Muscle of arm (tissue), 12 donors: Measurements from ENCODE around the gene CELSR3. TPM values are rescaled to one million over a fixed set of nuclear protein-coding genes. Genes with fewer than 3 reads are reported as not detected.
A peak's percentile ranks its signal among the peaks of the same experiment; 100 is the strongest.

Experiments used
- DNase-seq: peaks from one replicate; pipeline ENCODE4 v3.0.0-alpha.2; 2013
- polyA plus RNA-seq, 12 donors: library from polyadenylated mRNA; unstranded; fragments of 120-200 nt; gene quantifications; one replicate each; pipeline ENCODE4 v1.2.1, GENCODE V29; 2013; ENCODE audit not compliant: insufficient read length in 12 of 12

CELSR3 gene
- polyA plus RNA-seq, 12 donors: 0.26 to 8.9 (median 0.54) TPM; not detected in 1

DNA sequence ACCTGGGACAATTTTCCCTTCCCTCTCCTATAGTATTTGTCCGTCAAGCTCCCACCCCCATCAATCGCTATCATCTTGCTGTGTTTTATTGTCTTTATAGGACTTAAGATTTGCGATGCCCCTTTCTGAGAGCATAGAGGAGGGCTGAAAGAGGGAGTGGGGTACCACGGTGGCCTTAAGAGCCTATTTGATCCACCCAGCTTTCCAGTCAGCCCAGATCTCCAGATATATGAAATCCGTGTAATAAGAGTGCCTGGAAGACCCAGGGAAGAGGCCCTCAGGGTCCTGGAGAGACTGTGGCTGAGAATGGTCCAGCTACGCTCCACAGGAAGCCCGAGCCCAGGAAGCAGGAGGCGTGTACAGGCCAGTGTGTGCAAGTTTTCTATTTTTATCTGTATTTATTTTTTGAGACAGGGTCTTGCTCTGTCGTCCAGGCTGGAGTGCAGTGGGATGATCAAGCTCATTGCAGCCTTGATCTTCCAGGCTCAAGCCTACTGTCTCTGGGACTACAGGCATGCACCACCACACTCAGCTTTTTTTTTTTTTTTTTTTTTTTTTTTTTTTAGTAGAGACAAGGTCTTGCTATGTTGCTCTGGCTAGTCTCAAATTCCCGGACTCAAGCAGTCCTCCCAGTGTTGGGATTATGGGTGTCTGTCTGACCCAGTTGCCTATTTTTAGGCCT, 24.0 kb upstream of the CELSR3 start:
- DNase-seq: no peak

DNA sequence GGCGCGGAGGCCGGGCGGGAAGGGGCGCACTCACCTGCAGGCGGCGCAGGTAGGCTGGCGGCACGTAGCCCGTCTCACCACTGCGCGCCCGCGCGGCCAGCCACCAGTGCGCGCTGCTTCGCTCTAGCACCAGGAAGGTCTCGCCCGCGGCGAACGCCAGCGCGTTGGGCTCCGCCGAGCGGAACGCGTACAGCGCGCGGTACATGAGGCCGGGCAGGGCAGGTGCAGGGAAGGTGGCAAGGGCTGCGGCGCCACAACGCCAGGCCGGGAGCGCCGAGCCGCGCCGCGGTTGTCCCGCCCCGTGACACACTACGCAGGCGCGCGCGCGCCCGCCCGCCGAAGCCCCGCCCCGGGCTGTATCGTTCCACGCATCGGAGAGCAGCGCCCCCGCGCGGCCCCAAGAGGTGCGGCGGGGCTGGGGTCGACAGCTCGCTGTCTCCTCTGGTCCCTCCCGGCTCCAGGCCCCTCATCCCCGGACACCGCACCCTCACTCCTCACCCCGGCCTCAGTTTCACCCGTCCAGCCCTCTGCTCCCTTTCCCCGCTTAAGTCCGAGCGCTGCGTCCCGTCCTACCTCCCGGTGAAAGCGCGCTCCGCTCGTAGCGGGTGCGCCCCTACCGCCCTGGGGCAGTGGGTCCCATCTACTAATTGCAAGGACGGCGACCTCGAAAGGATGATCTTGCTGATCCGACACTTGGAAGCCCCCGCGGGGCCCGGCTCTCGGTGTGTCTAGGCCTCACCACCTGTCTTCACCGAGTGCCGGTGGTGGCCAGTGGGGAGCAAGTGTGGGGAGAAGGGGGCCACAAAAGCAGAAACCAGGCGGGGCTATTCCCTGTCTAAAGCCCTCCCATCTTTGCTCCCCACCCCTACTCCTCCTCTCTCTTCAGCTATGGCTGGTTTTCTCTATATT, 23.2 kb upstream of the CELSR3 start, which contains the start of gene NCKIPSD:
Gene NCKIPSD, minus strand, starts transcription at position 313 of the 909 bp plus-strand sequence. Its CDS starts 108 bp downstream, at position 205.
- peak; percentile 90 for DNase-seq

DNA sequence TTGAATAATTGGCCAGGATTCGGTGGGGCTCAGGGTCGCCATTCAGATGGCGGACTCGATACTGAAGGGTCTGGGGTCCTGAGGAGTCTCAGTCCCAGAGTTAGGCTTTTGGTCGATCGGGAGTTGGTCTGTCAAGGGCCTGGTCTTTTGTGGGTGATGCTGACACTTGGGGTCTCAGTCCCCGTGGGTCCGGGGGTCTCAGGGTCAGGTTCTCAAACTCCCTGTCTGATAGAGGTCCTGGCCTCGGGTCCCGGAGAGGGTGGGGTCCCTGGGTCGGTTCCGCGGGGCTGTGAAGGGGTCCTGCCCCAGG, 22.6 kb upstream of the CELSR3 start:
- no peak for DNase-seq

DNA sequence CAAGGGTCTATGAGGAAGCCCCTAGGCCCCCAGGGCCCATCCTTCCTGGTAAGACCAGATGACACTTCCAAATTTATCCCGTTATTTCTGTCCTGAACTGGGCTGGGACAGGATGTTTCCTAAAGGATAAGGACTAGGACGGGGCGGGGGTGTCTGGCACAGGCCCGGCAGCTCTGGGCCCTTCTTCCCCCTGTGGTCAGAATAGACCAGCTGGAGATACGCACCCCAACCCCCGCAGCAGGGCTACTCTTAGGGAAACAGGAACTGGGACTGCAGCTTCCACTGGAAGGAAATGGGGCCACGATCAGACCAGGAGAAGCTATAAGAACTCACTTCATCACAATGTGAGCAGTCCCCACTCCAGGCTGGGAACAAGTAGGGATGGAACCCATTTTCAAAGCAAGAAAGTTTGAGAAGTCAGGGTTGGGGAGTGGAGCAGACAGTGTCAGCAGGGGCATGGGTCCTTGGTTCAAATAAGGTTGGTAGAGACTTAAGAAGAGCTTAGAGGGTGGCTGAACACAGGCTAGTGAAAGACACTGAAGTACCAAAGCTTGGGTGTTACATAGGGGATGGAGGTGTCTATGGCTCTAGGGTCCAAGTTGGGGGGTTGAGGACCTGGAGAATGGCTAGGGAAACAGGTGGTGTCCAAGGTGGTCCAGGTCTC, 21.9 kb upstream of the CELSR3 start:
- no peak for DNase-seq

DNA sequence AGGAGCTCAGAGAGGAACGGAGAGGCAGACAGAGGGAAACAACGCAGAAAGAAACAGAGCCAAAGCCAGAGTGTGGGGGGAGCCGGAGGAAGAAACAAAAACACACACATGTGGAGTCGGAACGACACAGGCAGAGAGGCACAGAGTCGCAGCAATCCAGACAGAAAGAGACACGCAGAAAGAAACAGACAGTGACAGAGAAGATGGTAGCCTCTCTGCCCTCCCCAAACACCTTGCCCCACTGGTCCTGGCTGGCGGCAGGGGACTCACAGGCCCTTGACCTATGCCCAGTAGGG, 21.3 kb upstream of the CELSR3 start:
- no peak for DNase-seq

DNA sequence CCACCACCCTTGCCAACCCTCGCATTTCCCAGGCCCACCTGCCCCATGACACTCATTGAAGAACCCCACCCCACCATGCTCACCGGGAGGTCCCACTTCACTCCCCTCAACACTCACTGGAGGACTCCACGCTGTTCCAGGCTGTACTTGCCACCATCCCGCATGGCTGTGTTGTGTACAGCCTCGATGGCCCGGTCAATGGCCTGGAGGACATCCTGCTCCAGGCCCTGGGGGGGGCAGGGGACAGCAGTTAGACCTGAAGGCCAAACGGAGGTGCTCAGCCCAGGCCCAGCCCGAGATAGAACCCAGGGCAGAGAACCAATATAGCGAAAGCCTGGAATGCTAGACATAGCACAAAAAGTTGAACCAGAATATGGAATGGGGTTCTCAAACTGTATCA, 20.1 kb upstream of the CELSR3 start:
- no peak for DNase-seq

DNA sequence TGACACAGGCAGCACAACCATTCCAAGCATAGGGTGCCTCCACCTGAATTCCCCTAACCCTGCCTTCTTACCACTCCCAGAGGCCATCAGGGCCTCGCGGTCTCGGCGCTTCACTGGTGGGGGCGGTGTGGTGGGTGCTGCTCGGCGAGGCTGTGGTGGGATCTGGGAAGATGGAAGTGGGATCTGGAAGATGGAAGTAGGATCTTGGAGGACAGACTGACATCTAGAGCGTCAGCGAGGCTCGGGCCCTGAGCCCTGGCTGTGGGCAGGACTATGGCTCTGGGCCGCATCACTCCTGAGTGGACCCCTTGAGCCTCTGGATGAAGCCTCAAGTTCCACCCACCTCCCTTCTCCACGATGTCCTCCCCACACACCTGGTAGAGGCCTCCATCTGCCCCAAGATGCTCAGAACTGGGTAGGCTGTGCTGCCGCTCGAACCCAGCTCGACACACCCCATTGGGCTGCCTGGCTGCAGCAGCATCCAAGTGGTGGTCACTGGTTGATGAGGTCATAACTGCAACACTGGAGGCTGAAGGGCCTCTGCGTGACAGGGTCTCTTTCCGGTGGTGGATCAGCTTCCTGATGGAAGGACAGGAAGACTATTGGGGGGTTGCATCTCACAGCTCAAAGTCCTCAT, 19.4 kb upstream of the CELSR3 start:
- no peak for DNase-seq

DNA sequence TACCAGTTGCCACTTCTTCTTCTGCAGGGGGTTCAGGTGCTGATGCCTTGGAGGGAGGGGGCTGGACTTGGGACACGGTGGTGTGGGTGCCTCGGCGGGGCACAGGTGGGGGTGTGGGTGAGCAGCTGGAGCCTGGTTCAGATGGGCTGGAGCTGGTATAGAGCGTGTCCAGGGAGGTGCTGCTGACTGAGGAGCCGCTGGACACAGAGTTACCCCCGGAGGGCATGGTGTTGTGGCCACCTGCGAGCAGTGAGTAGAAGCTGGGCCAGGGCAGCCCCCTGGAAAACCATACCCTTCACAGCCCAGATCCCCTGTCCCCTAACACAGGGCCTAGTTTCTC, 18.8 kb upstream of the CELSR3 start:
- no peak for DNase-seq

DNA sequence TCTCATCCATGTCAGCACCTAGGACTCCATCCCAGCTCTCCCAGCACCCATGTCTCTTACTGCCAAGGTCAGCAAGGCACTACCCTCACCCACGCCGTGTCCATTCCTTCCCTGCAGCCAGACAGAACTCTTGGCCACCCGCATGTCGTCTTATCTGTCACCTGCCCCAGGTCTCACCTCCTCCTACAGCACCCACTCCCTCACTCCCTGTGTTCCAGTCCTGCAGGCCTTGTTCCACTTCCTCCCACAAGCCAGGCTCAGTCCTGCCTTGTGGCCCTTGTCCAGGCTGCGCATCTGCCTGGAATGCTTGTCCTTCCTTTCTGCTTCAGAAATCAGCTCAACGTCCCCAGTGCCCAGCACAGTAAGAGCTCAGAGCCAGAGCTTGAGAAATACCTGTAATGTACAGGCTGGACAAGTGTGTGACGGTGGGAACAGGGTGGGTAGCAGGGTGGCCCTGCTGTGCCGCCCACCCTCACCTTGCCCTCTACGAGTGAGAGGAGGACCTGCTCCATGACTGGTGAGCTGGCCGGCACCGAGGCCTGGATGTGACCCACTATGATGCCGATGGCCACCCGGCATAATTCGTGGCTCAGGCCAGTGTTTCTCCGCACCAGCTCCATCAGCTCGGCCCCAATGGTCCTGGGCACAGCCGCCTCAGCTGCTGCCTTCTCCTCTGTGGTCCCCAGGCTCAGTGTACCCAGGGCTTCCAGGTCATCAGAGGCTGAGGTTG, 18.3 kb upstream of the CELSR3 start:
- no peak for DNase-seq

DNA sequence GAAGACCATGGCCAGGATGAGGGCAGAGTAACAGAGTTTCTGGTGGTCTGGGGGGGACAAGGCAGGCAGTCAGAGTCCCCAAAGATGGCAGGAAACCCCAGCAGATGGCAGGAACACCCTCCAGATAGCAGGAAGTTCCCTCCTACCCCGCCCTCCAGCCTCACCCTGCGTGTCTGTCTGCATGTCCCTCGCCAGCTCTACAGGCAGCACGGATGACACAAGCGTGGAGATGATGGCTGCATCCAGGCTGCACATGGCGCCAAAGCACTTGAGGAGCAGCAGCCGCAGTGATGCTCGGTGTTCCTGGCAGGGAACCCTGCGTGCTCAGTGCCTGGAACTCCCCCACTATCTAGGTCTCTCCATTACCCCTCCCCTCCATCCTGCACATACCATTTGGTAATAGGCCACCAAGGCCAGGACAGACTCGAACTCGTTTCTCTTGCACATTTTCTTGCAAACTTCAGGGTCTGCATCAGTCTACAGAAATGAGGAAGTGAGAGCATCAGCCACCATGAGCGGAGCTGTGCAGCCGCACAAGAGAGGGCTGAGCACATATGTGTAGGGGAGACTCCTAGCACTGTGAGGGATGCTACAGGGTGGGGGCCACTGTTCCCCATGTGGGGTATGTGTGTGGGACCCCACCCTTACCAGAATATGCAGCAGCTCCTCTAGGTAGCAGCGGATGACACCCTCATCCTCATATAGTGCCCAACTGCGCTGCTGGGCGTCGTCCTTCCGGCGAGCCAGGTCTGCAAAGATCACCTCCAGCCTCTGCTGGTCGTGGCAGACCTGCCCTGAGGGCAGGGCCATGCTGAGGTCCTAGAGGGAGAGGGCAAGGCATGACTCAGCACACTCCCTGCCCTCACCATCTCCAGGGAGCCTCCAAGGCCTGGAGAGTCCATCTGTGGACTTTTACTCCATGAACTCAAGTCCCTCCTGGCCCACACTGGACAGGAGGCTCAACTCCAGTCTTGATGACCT, 17.0 kb upstream of the CELSR3 start:
- DNase-seq: no peak

DNA sequence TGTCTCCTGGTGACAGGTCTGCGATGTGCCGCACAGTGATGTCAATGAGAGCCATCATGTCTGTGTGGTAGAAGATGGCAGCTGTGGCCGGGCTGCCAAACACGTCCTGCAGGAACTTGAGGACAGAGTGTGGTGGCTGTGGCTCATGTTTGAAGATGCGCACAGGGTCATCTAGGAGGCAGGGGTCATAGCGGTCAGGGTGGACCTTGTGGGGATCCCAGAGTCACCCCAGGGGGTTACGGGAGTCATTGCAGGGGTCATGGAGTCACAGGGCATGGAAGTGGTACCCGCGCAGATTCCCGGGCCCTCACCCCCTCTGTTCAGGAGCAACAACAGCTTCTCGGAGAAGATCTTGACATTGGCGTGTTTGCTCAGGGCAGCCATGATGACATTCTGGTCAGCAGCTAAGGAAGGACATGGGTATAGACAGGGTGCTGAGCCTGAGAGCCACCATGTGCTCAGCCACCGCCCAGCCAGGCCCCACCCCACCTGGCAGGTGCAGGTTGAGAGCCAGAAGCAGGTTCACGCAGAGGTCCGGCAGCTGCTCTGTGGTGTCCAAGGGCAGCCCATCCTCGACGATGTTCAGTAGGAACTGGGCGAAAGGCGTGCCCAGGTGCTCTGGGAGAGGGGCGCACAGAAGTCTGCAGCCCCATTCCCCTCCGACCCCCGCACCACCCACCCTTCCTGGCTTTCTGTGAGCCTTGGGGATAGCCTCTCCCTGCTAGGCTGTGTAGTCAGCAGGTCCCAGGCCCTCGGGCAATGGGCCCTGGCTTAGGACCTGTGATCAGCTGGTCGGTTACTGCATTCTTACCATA, 16.1 kb upstream of the CELSR3 start:
- DNase-seq: no peak

DNA sequence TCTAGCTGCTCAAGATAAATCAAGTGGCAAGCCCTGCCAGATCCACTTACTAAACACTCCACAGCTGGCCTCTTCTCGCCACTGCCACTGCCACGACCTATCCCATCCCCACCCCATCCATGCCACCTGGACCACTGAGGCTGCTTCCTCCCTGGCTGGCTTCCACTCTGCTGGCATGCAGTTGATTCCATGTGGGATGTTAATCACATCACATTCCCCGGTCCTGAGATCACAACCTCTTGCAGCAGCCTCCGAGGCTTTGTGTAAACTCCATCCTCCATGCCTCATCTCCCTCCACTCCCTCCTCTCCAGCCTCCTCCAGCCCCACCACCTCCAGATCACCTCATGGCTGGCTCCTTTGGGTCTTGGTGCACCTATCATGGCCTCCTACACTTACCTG, 15.4 kb upstream of the CELSR3 start:
- no peak for DNase-seq

DNA sequence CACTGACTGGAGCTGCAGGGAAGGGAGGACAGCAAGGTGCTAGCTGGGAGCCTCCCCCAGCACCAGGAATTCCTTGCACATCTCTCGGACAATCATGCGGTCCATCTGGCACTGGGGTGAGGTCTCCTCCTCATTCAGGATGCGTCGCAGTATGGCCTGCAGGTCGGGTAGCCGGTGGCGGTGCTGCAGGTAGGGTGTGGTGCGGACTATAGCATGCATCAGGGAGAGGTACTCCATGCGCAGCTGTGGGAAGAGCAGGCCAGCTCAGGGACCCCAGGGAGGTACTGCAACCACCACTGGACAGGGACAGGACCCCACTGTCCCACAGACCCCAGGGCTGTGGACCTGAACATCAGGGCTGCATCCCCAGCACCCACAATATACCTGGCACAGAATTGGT, 11.8 kb upstream of the CELSR3 start:
- no peak for DNase-seq

DNA sequence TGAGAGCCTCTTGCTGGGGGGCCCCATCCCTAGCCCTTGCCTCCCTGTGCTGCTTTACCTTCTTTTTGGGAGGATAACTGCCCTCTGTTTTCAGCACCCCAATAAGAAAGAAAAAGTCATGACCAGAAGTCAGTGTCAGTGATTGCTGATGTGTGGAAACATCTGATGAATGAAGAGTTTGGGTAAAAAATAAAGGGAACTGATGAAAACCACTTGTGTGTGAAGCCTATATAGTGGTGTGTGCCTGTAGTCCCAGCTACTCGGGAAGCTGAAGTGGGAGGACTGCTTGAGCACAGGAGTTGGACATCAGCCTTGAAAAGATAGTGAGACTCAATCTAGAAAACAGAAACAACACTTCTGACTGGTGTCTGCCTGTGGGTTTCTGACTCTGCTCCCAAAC, 9.8 kb upstream of the CELSR3 start:
- DNase-seq: no peak

DNA sequence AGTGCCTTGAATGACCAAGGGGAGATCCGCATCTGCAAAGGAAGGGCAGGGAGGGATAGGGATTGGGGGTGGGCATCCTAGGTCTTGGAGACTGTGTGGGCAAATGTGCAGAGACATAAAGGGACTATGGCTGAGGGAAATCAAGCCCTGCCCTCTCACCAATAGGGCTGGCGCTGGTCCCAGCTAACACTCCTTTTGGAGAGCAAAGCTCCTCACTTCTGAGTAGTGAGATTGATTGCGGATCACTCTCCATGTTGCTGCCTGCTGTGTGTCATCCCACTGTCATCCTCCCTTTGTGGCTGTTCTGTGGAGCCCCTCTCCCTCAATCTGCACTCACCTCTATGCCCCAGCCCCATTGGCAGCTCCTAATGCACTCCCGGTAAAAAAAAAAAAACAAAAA, 2.2 kb upstream of the CELSR3 start:
- no peak for DNase-seq

DNA sequence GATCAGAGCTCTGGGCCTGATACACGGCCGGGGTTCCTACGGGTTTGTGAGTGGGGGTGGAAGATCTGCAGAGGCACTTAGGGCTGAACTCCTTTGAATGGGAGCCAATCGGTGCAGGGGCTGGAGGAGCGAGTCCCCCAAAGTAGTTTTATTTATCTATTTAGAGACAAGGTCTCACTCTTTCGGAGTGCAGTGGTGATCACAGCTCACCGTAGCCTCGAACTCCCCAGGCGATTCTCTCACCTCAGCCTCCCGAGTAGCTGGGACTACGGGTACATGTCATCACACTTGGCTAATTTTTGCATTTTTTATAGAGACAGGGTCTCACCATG, 1.6 kb upstream of the CELSR3 start:
- no peak for DNase-seq

DNA sequence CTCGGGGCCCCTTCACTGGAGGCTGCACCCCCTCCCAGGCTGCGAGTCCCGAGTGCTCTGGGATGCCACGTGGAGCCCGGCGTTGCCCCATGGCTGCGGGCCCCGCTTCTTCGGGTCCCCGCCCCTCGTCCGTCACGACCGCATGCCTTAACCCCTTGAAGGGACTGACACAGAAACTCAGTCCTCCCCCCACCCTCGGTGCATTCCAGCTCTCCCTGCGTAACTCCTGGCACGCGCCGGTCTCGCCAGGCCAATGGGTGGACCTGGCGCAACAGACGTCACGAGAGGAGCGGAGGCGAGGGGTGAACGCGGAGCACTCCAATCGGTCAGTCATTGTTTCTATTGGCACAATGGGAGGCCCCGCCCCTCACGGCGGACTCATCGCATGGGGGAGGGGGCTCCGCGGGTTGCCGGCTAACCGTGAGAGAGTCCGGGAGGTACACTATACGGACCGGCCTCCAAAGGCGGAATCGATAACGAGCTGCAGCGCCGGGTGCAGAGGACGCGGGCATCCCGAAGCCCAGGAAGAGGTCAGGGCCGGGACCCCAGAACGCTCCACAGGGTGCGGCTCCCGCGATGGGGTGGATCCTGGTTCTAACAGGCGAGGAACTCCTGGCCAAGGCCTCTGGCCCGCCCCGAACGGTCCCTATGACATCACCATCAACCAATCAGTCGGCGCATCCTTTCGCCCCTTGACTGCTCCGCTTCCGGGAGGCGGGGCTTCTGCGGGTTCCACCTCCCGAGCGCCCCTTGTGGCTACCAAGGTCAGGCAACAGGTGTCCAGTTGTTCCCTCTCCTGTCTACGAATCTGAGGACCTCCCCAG, 1.0 kb upstream of the CELSR3 start:
- DNase-seq: peak; percentile 83

DNA sequence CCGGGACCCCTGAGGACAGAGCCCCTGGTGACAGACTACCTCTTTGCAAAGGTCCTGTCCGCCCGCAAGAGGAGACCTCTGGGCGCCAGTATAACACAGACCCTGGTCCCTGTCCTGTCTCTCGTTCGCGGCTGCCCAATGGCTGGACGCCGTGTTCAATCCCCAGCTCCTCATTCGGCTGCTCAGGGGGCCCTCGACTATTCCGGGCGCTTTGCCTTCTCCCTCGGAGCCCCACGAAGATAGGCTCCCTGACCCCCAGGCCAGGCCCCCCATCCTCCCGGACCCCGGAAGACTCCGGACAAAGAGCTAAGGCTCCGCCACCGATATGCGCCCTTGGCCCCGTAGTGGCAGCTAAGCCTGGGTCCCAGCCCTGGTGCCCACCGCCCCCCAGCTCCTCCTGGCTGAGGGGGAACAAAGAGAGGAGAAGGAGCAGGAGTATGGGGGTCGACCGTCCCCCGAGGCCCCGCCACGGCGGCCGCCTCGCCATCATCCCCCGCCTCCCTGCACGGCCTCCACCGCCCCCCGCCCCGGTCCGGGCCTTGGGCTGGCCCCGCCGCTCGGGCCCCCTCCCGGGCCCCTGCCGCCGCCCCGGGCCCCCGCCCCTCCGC, 437 bp downstream of the CELSR3 start:
- no peak for DNase-seq
